GM18909 (cell line): Measurements from ENCODE around the gene NOM1.

Experiments used
- ATAC-seq: cut with Tn5 transposase; IDR thresholded peaks from one replicate; pipeline ENCODE4 v1.9.1; 2021; ENCODE audit warnings: mild to moderate bottlenecking; ENCODE audit not compliant: unreplicated experiment, poor library complexity

NOM1 gene

GRCh38 chr7:157013602-157014549 lies 64.4 kb downstream of the NOM1 start:
- ATAC-seq = no peak

DNA sequence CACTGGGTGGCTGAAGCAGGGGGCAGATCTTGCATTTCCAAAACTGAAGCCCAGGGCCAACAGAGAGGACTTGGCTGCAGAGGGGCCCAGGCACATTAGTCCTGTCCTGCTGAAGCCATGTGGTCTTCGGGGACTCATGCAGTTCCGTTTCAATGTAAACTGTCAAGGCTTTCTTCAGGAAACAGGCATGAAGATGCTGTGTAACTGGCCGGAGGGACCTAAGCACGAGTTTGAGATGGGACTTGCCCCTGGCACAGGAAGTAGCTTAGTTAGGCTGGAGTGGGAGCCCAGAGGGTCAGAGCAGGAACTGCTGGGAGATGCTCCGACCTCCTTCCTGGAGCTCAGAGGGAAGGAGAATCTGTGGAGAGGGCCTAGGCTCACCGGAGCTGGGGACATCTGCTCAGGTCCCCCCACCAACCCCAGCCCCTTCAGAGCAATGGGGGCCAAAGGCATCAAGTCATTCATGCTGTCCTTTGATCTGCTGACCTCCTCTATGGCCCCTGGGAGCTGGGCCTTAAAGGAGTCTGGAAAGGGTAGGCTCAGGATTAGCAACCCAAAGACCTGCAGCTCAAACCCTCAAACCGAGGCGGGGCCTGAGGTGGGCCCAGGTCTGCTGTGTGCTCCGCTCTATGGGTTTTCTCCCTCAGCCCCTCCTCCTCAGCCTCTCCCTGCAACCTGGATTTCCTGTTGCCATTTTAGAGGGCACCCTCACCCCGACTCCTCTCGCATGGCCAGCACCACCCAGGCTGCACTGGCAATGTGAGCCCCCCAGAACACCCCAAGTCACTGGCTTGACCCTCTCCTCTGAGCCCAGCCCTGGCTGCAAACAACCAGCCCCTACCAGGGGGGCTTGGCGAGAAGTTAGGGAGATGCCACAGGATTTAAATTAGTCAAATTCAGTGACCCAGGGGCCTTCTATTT lies 65.4 kb downstream of the NOM1 start:
- ATAC-seq = no peak

GRCh38 chr7:157016024-157016351 lies 66.5 kb downstream of the NOM1 start:
- peak; percentile 24 for ATAC-seq

DNA sequence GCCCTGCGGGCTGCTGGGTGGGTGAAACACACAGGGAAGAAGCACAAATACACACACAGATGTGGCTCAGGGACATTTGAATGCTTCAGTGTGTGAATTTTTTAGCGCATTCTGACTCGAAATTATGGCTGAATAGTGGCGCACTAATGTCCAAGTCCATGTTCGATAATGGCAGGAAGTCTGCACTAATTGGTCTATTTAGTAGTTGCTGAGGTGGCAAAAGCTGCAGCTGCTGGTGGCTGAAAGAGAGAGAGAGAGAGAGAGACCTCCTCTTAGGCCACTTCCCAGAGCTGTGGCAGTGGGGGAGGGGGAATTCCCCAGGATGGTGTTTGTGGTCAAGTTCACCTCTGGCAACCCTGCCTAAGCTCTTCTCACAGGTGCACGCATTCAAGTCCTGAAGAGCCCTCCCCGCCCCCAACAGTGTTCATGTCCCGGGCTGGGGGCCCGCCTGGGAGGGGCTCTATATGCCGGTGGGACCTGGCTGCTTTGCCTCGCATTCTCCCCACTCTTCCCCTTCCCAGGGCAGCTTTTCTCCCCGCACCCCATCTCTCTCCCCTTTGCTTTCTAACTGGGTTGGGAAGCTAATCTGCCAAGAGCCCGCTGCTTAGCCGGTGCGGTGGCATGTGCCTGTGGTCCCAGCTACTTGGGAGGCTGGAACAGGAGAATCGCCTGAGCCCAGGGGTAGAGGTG lies 67.0 kb downstream of the NOM1 start:
- peak; percentile 67 for ATAC-seq

GRCh38 chr7:157017149-157017548 lies 67.6 kb downstream of the NOM1 start:
- no peak for ATAC-seq

GRCh38 chr7:157017603-157018327 lies 68.3 kb downstream of the NOM1 start:
- no peak for ATAC-seq

DNA sequence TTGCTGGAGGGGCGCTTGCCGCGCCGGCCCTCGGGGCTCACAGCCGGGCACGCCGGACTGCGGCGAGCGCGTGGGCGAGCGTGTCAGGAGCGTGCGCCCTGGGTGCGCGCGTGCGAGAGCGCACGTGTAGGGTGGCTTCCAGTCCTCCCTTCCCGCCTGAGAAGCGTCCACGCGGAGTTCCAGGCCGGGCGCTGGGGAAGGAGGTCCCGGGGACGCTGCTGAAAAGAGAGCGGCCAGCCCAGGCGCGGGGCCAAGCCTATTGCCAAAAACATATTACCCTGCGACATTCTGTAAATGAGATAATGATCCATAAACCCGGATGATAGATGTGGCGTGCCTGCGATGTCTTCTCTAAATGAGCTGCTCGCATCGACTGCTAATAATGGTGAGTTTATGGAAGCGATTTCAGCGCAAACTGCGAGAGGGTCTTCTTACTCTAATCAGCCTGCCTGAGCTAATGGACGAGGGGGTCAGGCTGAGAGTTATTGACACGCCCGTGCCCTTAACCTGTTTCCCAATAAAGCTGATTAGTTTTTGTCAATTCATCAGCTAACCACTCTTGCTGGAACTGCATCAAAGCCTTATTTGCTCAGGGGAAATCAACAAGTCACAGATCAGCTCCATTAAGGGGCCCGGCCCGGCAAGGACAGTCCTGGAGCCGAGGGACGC lies 69.0 kb downstream of the NOM1 start:
- no peak for ATAC-seq

DNA sequence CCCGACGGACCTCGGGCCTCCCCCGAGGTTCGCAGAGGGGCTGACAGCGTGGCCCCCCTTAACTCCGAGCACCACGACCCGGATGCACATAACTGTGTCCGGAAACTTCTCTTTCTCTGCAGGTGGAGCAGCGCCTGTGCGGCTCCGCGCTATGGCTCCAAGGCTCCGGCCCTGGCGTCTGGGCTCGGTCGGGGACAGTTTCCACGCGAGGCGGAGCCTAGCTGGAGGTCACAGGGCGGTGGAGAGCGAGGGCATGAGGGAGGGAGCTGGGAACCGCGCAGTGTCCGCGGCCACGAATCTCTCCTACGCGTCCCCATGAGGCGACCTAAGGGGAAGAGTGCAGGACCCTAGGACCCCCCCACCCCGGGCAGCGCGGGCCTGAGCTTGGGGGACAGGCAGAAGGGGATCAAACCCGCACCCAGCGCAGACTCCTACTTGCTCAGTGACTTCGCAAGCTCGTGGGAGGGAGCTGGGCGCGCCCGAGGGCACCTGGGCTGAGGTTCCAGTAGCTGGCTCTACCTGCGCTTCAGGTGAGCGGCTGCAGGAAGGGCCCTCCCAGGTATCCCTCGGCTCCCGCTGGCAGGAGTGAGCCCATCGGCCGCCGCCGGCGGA lies 69.6 kb downstream of the NOM1 start:
- no peak for ATAC-seq

GRCh38 chr7:157019718-157020451 lies 70.4 kb downstream of the NOM1 start:
- ATAC-seq = no peak

DNA sequence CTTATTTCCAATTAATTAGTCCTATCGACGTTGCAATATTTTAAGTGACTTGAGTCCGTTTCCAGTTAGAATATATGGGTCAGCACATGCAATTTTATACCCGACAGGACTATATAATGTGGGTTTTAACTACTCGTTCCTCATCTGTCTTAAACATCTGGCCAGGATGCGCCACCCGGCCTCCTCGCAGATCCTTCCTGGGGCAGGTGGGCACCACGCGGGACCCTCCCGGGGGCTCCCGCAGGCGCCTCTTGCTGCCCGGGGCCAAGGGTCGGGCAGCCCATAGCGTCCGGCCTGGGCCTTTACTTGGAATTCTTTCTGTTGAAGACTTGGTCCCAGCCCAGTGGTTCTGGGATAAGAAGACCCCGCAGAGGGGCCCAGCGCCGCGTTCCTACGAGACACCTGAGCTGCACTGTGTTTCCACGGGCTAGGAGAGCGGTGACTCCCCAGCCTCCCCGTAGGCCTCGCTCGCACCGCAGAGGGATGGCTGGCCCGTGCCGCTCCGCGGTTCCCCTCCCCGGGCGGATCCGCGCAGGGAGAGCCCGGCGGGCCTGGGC lies 71.1 kb downstream of the NOM1 start:
- no peak for ATAC-seq

- ATAC-seq = no peak
Measured at GRCh38 chr7:157021071-157021870, 71.8 kb downstream of the NOM1 start.

DNA sequence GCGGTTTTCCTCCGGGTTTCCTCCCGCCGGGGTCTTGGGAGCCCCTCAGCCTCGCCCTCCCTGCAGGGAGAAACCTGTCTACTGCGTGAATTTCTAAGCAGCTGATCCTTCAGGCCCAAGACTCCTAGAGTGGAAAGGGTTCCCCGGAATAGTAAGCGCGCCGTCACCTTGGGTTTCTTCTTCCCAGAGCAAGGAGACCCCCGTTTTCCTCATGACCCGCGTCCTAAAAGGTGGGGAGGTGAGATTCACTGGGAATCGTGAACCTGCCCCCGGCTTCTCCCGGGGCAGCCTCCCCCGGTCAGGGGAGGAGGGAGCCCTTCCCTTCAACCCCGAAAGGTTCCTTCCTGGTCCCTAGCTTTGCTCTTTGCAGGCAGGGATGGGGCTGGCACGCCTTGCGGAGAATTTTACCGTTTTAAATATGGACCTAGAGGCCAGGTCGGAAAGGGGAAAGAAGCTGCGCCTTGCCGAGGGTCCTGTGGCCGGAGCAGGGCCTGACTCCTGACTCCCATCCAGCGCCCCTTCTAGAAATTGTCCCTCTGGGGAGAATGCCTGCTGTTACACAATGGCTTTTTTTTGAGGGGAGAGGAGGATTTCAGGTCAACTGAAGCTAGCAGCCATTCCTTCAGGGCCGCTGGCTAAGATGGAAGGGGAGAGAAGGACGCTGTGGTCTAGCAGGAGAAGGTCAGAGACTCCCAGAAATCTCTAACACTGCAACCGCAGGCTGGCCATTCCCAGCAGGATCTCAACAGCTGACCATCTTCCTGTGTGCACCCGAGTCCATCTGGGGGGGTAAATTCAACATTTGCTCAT lies 72.6 kb downstream of the NOM1 start:
- no peak for ATAC-seq
